ENCODE data around the gene ARFGAP2.

The ARFGAP2 gene

GRCh38 chr11:47143322-47143721, 33.4 kb downstream of the ARFGAP2 start:
- no peak for TF ChIP-seq OSR1 (CRISPR knock-in tag; IDR thresholded peaks at IDR 0.05)
- TF ChIP-seq ARNTL (CRISPR knock-in tag; IDR thresholded peaks at IDR 0.05; ENCODE audit: borderline replicate concordance, low read depth): no peak
- TF ChIP-seq ZNF8 (CRISPR knock-in tag; IDR thresholded peaks at IDR 0.05): no peak
- TF ChIP-seq ZNF70 (CRISPR knock-in tag; IDR thresholded peaks at IDR 0.05): peak; percentile 91
- peak; percentile 68 for TF ChIP-seq TCF4 (CRISPR knock-in tag; IDR thresholded peaks at IDR 0.05; ENCODE audit: borderline replicate concordance)
- TF ChIP-seq BACH2 (CRISPR knock-in tag; IDR thresholded peaks at IDR 0.05; ENCODE audit: borderline replicate concordance): no peak
- 0 out of 2 replicates have a peak, but pooled peaks have one; percentile 36 for TF ChIP-seq SNAI2 (CRISPR knock-in tag; IDR thresholded peaks at IDR 0.05)
- no peak for TF ChIP-seq CREB5 (CRISPR knock-in tag; IDR thresholded peaks at IDR 0.05; ENCODE audit: low read depth)
- TF ChIP-seq CSRNP3 (CRISPR knock-in tag; IDR thresholded peaks at IDR 0.05): no peak
- TF ChIP-seq RARB (CRISPR knock-in tag; IDR thresholded peaks at IDR 0.05): no peak
- ATAC-seq: peak; percentile 99

- no peak for ATAC-seq
- TF ChIP-seq ZNF565 (CRISPR knock-in tag; conservative IDR thresholded peaks at IDR 0.05; ENCODE audit: low read depth): no peak
- TF ChIP-seq RARB (CRISPR knock-in tag; IDR thresholded peaks at IDR 0.05): no peak
- TF ChIP-seq TSHZ2 (CRISPR knock-in tag; IDR thresholded peaks at IDR 0.05): no peak
- no peak for TF ChIP-seq TCF4 (CRISPR knock-in tag; IDR thresholded peaks at IDR 0.05; ENCODE audit: borderline replicate concordance)
- no peak for TF ChIP-seq ZNF70 (CRISPR knock-in tag; IDR thresholded peaks at IDR 0.05)
- TF ChIP-seq TOX (CRISPR knock-in tag; IDR thresholded peaks at IDR 0.05; ENCODE audit: borderline replicate concordance): no peak
Measured at GRCh38 chr11:47139878-47140277, 36.8 kb downstream of the ARFGAP2 start.

- no peak for TF ChIP-seq ARNTL (CRISPR knock-in tag; IDR thresholded peaks at IDR 0.05; ENCODE audit: borderline replicate concordance, low read depth)
- no peak for TF ChIP-seq PPARA (CRISPR knock-in tag; IDR thresholded peaks at IDR 0.05; ENCODE audit: borderline replicate concordance)
- ATAC-seq: no peak
Measured at GRCh38 chr11:47137476-47137875, 39.2 kb downstream of the ARFGAP2 start.

GRCh38 chr11:47136921-47137320, 39.8 kb downstream of the ARFGAP2 start:
- no peak for TF ChIP-seq PATZ1 (CRISPR knock-in tag; IDR thresholded peaks at IDR 0.05; ENCODE audit: borderline replicate concordance)
- TF ChIP-seq ZNF70 (CRISPR knock-in tag; IDR thresholded peaks at IDR 0.05): no peak
- no peak for TF ChIP-seq ZFP3 (CRISPR knock-in tag; IDR thresholded peaks at IDR 0.05)
- TF ChIP-seq ARNTL (CRISPR knock-in tag; IDR thresholded peaks at IDR 0.05; ENCODE audit: borderline replicate concordance, low read depth): no peak
- no peak for TF ChIP-seq OSR1 (CRISPR knock-in tag; IDR thresholded peaks at IDR 0.05)
- no peak for TF ChIP-seq CSDC2 (CRISPR knock-in tag; IDR thresholded peaks at IDR 0.05)
- TF ChIP-seq ISL1 (CRISPR knock-in tag; IDR thresholded peaks at IDR 0.05): no peak
- no peak for TF ChIP-seq POU6F1 (CRISPR knock-in tag; IDR thresholded peaks at IDR 0.05; ENCODE audit: borderline replicate concordance, low read depth)
- no peak for ATAC-seq

Data from SK-N-SH treated with all-trans-retinoic acid at 6 μM for 48 hours (cell line).